GM12892 (cell line): ENCODE results near the gene ZNF423.

Source experiments
- DNase-seq: peaks from one replicate; pipeline ENCODE4 v3.0.0; 2011; ENCODE audit not compliant: insufficient read length
- FAIRE-seq: peaks from 2 replicates; lab custom pipeline; 2011; peaks lifted over from hg19 to GRCh38; lab: Jason Lieb, UNC
- POLR2A ChIP-seq: IDR thresholded peaks from 2 replicates; pipeline ENCODE4 v1.6.1; 2011; ENCODE audit warnings: low read depth, low read length, control low read depth
- POLR2AphosphoS5 ChIP-seq: IDR thresholded peaks from 2 replicates; pipeline ENCODE4 v1.6.1; 2011; ENCODE audit warnings: low read depth, low read length, control low read depth
- TAF1 ChIP-seq: IDR thresholded peaks from 2 replicates; pipeline ENCODE4 v1.6.1; 2011; ENCODE audit warnings: low read depth, mild to moderate bottlenecking, control low read depth, low read length, borderline replicate concordance

The ZNF423 gene

GRCh38 chr16:49739381-49739780 is 116.5 kb downstream of the ZNF423 start:
- DNase-seq (no peak), FAIRE-seq (no peak)
- TF ChIP-seq POLR2AphosphoS5 (no peak), POLR2A (no peak), TAF1 (no peak)

DNA sequence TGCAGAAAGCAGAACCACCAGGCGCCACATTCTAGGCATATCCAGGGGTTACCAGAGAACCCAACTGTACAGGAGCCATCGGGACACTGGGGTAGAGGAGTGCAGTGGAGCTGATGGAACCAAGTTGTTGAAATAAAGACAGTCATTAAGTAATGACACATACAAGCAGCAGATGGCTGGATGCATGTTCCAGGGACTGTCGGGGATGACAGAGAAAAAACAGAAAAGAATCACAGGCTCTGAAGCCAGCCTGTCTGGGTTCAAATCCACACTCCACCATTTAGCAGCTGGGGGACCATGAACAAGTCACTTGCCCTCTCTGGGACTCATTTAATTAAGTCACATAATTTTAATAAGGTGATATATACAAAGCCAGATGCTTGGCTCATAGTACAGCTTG is 117.1 kb downstream of the ZNF423 start:
- no peak for TF ChIP-seq TAF1
- TF ChIP-seq POLR2AphosphoS5, result no peak
- TF ChIP-seq POLR2A, result no peak
- DNase-seq (no peak), FAIRE-seq (no peak)

- TF ChIP-seq POLR2AphosphoS5 (no peak), POLR2A (no peak), TAF1 (no peak)
- DNase-seq (no peak), FAIRE-seq (no peak)
Measured at GRCh38 chr16:49738001-49738400, 117.9 kb downstream of the ZNF423 start.

- FAIRE-seq, result no peak
- no peak for TF ChIP-seq POLR2AphosphoS5
- DNase-seq, result no peak
Measured at GRCh38 chr16:49737541-49737940, 118.4 kb downstream of the ZNF423 start.

- no peak for FAIRE-seq
- no peak for TF ChIP-seq POLR2AphosphoS5
- TF ChIP-seq POLR2A, result no peak
- no peak for TF ChIP-seq TAF1
- no peak for DNase-seq
Measured at GRCh38 chr16:49734331-49734730, 121.6 kb downstream of the ZNF423 start.

GRCh38 chr16:49733313-49734009 is 122.5 kb downstream of the ZNF423 start:
- no peak for DNase-seq
- FAIRE-seq, result no peak
- TF ChIP-seq POLR2A (no peak), POLR2AphosphoS5 (no peak), TAF1 (no peak)

GRCh38 chr16:49731911-49732310 is 124.0 kb downstream of the ZNF423 start:
- FAIRE-seq (no peak), DNase-seq (no peak)
- TF ChIP-seq TAF1 (no peak), POLR2A (no peak), POLR2AphosphoS5 (no peak)

GRCh38 chr16:49730772-49731171 is 125.1 kb downstream of the ZNF423 start:
- no peak for TF ChIP-seq TAF1
- TF ChIP-seq POLR2AphosphoS5, result no peak
- TF ChIP-seq POLR2A, result no peak
- FAIRE-seq (no peak), DNase-seq (no peak)

- TF ChIP-seq POLR2AphosphoS5 (no peak), TAF1 (no peak), POLR2A (no peak)
- FAIRE-seq, result no peak
- no peak for DNase-seq
Measured at GRCh38 chr16:49727611-49728010, 128.3 kb downstream of the ZNF423 start.

DNA sequence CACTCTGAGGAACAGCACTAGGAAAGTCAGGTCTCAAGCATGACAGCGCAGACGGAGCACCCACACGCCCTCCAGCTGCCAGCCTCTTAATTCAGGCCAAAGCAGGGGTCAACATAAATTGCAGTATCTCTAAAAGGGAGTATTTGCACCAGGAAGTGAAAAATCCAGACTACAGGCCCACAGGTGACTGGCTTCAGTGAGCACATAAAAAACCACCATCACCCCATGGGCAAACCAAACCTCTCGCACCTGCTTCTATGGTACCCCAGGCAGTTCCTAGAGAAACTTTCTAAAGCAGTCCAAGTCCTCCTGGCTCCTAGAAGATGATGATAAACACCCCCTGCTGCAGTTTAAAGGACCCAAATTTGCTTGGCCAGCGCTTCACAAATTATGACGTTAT is 129.8 kb downstream of the ZNF423 start:
- TF ChIP-seq POLR2A (no peak), POLR2AphosphoS5 (no peak), TAF1 (no peak)
- FAIRE-seq, result no peak

DNA sequence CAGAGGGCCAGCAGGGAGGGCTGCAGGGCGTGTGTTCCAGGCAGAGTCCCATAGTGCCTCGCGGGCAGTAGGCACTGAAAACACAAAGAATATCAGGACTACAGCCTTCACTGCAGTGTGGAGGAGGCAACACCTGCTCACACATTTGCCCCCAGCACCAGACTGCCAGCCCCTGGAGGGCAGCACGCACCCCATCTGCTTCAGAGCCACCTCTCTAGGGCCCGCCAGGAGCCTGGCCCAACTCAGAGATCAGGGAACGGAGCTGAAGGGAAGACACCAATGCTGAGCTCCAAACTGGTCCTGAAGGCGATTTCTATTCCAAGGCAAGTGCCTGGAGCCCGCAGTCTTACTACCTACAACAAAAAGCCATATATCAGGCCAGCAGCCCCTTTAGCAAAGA is 130.3 kb downstream of the ZNF423 start:
- TF ChIP-seq POLR2AphosphoS5, result no peak
- no peak for TF ChIP-seq TAF1
- TF ChIP-seq POLR2A, result no peak
- FAIRE-seq (no peak), DNase-seq (no peak)

More for the DNA sequence above, 129.8 kb downstream of the ZNF423 start:
- DNase-seq, result no peak

DNA sequence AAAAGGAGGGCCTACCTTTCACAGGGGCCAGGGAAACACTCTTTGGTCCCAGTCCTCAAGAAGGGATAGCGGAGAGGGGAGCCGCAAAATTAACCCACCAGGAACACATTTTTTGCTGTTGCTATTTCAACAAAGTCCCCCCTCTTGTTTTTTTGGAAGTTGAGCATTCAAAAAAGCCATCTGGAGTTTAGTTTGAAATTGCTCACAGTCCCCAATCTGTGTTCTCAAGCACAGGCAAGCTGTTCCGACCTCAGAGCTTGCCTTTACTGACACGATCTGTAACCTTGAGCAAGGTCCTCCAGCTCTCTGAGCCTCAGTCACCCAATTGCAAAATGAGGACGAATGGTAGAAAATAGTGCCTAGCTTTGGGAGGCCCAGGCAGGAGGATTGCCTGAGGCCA is 131.1 kb downstream of the ZNF423 start:
- FAIRE-seq, result no peak

GRCh38 chr16:49723310-49723709 is 132.6 kb downstream of the ZNF423 start:
- no peak for FAIRE-seq
- TF ChIP-seq POLR2AphosphoS5 (no peak), TAF1 (no peak), POLR2A (no peak)

More for the DNA sequence above, 131.1 kb downstream of the ZNF423 start:
- TF ChIP-seq POLR2AphosphoS5, result no peak
- TF ChIP-seq TAF1, result no peak
- no peak for TF ChIP-seq POLR2A
- no peak for DNase-seq

More at GRCh38 chr16:49723310-49723709, 132.6 kb downstream of the ZNF423 start:
- DNase-seq, result no peak
